ENCODE results near the gene EMILIN1. TPM values are rescaled to one million over a fixed set of nuclear protein-coding genes. Genes with fewer than 3 reads are reported as not detected.

EMILIN1 gene
- total RNA-seq, 2 experiments from 2014 or later = 0.40 to 0.46 TPM

GRCh38 chr2:27041752-27042151 is 36.7 kb upstream of the EMILIN1 start:
- ChIA-PET CTCF (interaction anchor here (0.8 kb wide), 1 partner anchor 25 kb away, joined by 3 read pairs; no protein-coding TSS in a partner anchor), POLR2A (interaction anchor here (1.3 kb wide), 1 partner anchor 9 kb away, joined by 3 read pairs; no protein-coding TSS in a partner anchor)
- H3K9me3 Mint-ChIP-seq (ENCODE audit: low read depth) = no peaks in the 10 kb centered on the region
- ATAC-seq (no peak), DNase-seq (no peak)
- no peaks in the 10 kb centered on the region for H3K27me3 Mint-ChIP-seq
- H3K36me3 Mint-ChIP-seq (ENCODE audit: low read depth) = peaks cover 50% of the 10 kb centered on the region
- H3K27ac Mint-ChIP-seq = peak overlapping the region; percentile 59
- H3K4me1 Mint-ChIP-seq = peaks cover 3% of the 10 kb centered on the region
- H3K4me3 Mint-ChIP-seq = no peak overlapping the region
- intact Hi-C loops (cut with DNase I, micrococcal nuclease) = no loop called here

- Mint-ChIP-seq H3K27me3 (no peaks in the 10 kb centered on the region), H3K27ac (peak overlapping the region; percentile 38), H3K4me1 (peaks cover 3% of the 10 kb centered on the region), H3K36me3 (ENCODE audit: low read depth) (peaks cover 46% of the 10 kb centered on the region), H3K4me3 (no peak overlapping the region), H3K9me3 (ENCODE audit: low read depth) (no peaks in the 10 kb centered on the region)
- ChIA-PET POLR2A (no interaction called here), CTCF (interaction anchor here (0.8 kb wide), 1 partner anchor 25 kb away, joined by 3 read pairs; no protein-coding TSS in a partner anchor)
- intact Hi-C loops (cut with DNase I, micrococcal nuclease) = no loop called here
- no peak for DNase-seq
- no peak for ATAC-seq
These were observed 36.2 kb upstream of the EMILIN1 start for GRCh38 chr2:27042159-27042661.

GRCh38 chr2:27042985-27043634 is 35.3 kb upstream of the EMILIN1 start:
- no peak for ATAC-seq
- no peak for DNase-seq
- Mint-ChIP-seq H3K27ac (no peak overlapping the region), H3K4me3 (no peak overlapping the region), H3K36me3 (ENCODE audit: low read depth) (peaks cover 38% of the 10 kb centered on the region), H3K4me1 (peaks cover 5% of the 10 kb centered on the region), H3K9me3 (ENCODE audit: low read depth) (no peaks in the 10 kb centered on the region), H3K27me3 (no peaks in the 10 kb centered on the region)
- ChIA-PET CTCF (interaction anchor here (0.7 to 1.0 kb wide), 2 partner anchors 44 to 270 kb away, joined by 3 to 4 read pairs; partner anchors contain the start of gene KHK), POLR2A (no interaction called here)
- intact Hi-C loops (cut with DNase I, micrococcal nuclease) = no loop called here

- intact Hi-C loops (cut with DNase I, micrococcal nuclease) = loop anchor here (1.0 to 10.0 kb wide), 10 partner anchors 17 to 1845 kb away; partner anchors contain the start of genes ABHD1 (in 1 of the 2), ADGRF3 (in 1 of the 2), CAD (in 1 of the 2) and IFT172 (in 1 of the 2)
- POLR2A ChIA-PET = interaction anchor here (0.7 to 2.8 kb wide), 3 partner anchors 9 to 33 kb away, joined by 3 to 15 read pairs (median 4); partner anchors contain the start of gene TMEM214
- Mint-ChIP-seq H3K36me3 (ENCODE audit: low read depth) (peaks cover 12% of the 10 kb centered on the region), H3K9me3 (ENCODE audit: low read depth) (peaks cover 2% of the 10 kb centered on the region), H3K27ac (peak overlapping the region; percentile 98), H3K4me1 (peaks cover 18% of the 10 kb centered on the region), H3K27me3 (peaks cover 4% of the 10 kb centered on the region), H3K4me3 (peak overlapping the region; percentile 90)
- ATAC-seq (peak; percentile 23), DNase-seq (peak; percentile 82)
- CTCF ChIA-PET = interaction anchor here (0.7 to 3.1 kb wide), 10 partner anchors 14 to 1801 kb away, joined by 3 to 30 read pairs (median 6); partner anchors contain the start of genes KHK and PREB
These were observed 28.8 kb upstream of the EMILIN1 start for GRCh38 chr2:27049422-27050280.

- ATAC-seq (peak; percentile 73), DNase-seq (peak; percentile 95)
- intact Hi-C loops (cut with DNase I, micrococcal nuclease) = loop anchor here (1.0 to 10.0 kb wide), 10 partner anchors 18 to 1844 kb away; partner anchors contain the start of genes ABHD1 (in 1 of the 2), ADGRF3 (in 1 of the 2), CAD (in 1 of the 2) and IFT172 (in 1 of the 2)
- CTCF ChIA-PET = interaction anchor here (0.6 to 3.1 kb wide), 18 partner anchors 10 to 1800 kb away, joined by 3 to 30 read pairs (median 5); partner anchors contain the start of genes GTF3C2, KHK, OST4 and PREB
- Mint-ChIP-seq H3K9me3 (ENCODE audit: low read depth) (peaks cover 2% of the 10 kb centered on the region), H3K4me1 (peaks cover 18% of the 10 kb centered on the region), H3K36me3 (ENCODE audit: low read depth) (peaks cover 11% of the 10 kb centered on the region), H3K27ac (peak overlapping the region; percentile 98), H3K4me3 (peak overlapping the region; percentile 90), H3K27me3 (peaks cover 4% of the 10 kb centered on the region)
- POLR2A ChIA-PET = interaction anchor here (1.0 to 2.8 kb wide), 8 partner anchors 9 to 36 kb away, joined by 3 to 15 read pairs (median 3); partner anchors contain the start of genes KHK, OST4 and TMEM214
These were observed 28.0 kb upstream of the EMILIN1 start for GRCh38 chr2:27050281-27050995.

GRCh38 chr2:27050996-27051901 is 27.2 kb upstream of the EMILIN1 start, which contains the start of gene AGBL5:
AGBL5 (plus strand) TSS chr2:27051668; CDS start chr2:27052959, 1,291 bp downstream.
- Mint-ChIP-seq H3K27ac (peak within 1 kb of the TSS; percentile 98), H3K4me1 (peaks cover 18% of the 10 kb centered on the region), H3K27me3 (peaks cover 4% of the 10 kb centered on the region), H3K4me3 (peak within 1 kb of the TSS; percentile 90), H3K9me3 (ENCODE audit: low read depth) (peaks cover 2% of the 10 kb centered on the region), H3K36me3 (ENCODE audit: low read depth) (peaks cover 15% of the 10 kb centered on the region)
- ChIA-PET CTCF (interaction anchor here (0.6 to 3.1 kb wide), 21 partner anchors 10 to 1634 kb away, joined by 3 to 30 read pairs (median 5); partner anchors contain the start of genes GTF3C2, KHK, OST4 and PREB), POLR2A (interaction anchor here (0.6 to 2.8 kb wide), 11 partner anchors 10 to 35 kb away, joined by 3 to 15 read pairs (median 4); partner anchors contain the start of genes KHK, OST4 and TMEM214)
- DNase-seq = peak; percentile 97
- intact Hi-C loops (cut with DNase I, micrococcal nuclease) = loop anchor here (1.0 to 10.0 kb wide), 18 partner anchors 19 to 1844 kb away; partner anchors contain the start of genes KHK (in 2 of the 2), OST4 (in 2 of the 2), TMEM214 (in 2 of the 2) and ABHD1 (in 1 of the 2)
- ATAC-seq = peak; percentile 72

- ATAC-seq (no peak), DNase-seq (no peak)
- ChIA-PET CTCF (interaction anchor here (0.7 to 3.1 kb wide), 10 partner anchors 10 to 90 kb away, joined by 3 to 30 read pairs (median 7); partner anchors contain the start of genes KHK and OST4), POLR2A (interaction anchor here (0.6 to 2.0 kb wide), 5 partner anchors 13 to 29 kb away, joined by 4 to 15 read pairs (median 6); partner anchors contain the start of gene OST4)
- Mint-ChIP-seq H3K9me3 (ENCODE audit: low read depth) (peaks cover 2% of the 10 kb centered on the region), H3K27me3 (peaks cover 4% of the 10 kb centered on the region), H3K4me3 (peak overlapping the region; percentile 90), H3K36me3 (ENCODE audit: low read depth) (peaks cover 15% of the 10 kb centered on the region), H3K27ac (peak overlapping the region; percentile 64), H3K4me1 (peaks cover 18% of the 10 kb centered on the region)
- intact Hi-C loops (cut with DNase I, micrococcal nuclease) = loop anchor here (1.0 to 10.0 kb wide), 15 partner anchors 19 to 1843 kb away; partner anchors contain the start of genes KHK (in 2 of the 2), ADGRF3 (in 1 of the 2), ATRAID (in 1 of the 2) and EIF2B4 (in 1 of the 2)
These were observed 26.3 kb upstream of the EMILIN1 start for GRCh38 chr2:27051902-27052645.

- Mint-ChIP-seq H3K9me3 (ENCODE audit: low read depth) (peaks cover 2% of the 10 kb centered on the region), H3K36me3 (ENCODE audit: low read depth) (peaks cover 15% of the 10 kb centered on the region), H3K27ac (no peak overlapping the region), H3K4me1 (peaks cover 16% of the 10 kb centered on the region), H3K27me3 (peaks cover 4% of the 10 kb centered on the region), H3K4me3 (no peak overlapping the region)
- ATAC-seq = no peak
- POLR2A ChIA-PET = no interaction called here
- CTCF ChIA-PET = no interaction called here
- DNase-seq = no peak
- intact Hi-C loops (cut with DNase I, micrococcal nuclease) = loop anchor here in 1 of 2 experiments (5.0 to 10.0 kb wide), 2 partner anchors 706 to 1841 kb away; partner anchors contain the start of genes ADGRF3, SELENOI and WDR43
These were observed 25.1 kb upstream of the EMILIN1 start for GRCh38 chr2:27053321-27053720.

All from activated CD4-positive, alpha-beta T cell treated with anti-CD3 and anti-CD28 coated beads for 36 hours (primary cell).